IPS-18a (cell line): ENCODE results near the gene PUM2.
"Not testable (repeated sequence)": the region's sequence is repeated elsewhere in the genome, so short reads cannot be mapped to it uniquely, and the experiment has no call there.

Experiments
- H3K27ac ChIP-seq: one replicate; pipeline ENCODE4 v1.5.1; 2013; ENCODE audit warnings: low read length
- H3K27me3 ChIP-seq: one replicate; pipeline ENCODE4 v1.6.1; 2013; ENCODE audit warnings: mild to moderate bottlenecking, low read length; ENCODE audit not compliant: control insufficient read depth, insufficient read depth
- H3K36me3 ChIP-seq: one replicate; pipeline ENCODE4 v1.6.1; 2013; ENCODE audit warnings: low read depth, low read length; ENCODE audit not compliant: control insufficient read depth
- H3K4me1 ChIP-seq: one replicate; pipeline ENCODE4 v1.6.1; 2013; ENCODE audit warnings: low read depth, low read length; ENCODE audit not compliant: control insufficient read depth
- H3K4me3 ChIP-seq: one replicate; pipeline ENCODE4 v1.5.1; 2013; ENCODE audit warnings: low read length
- H3K9ac ChIP-seq: one replicate; pipeline ENCODE4 v1.6.1; 2013; ENCODE audit warnings: mild to moderate bottlenecking, low read length, moderate library complexity
- H3K9me3 ChIP-seq: one replicate; pipeline ENCODE4 v1.6.1; 2013; ENCODE audit warnings: low read depth, low read length; ENCODE audit not compliant: control insufficient read depth

Gene PUM2

DNA sequence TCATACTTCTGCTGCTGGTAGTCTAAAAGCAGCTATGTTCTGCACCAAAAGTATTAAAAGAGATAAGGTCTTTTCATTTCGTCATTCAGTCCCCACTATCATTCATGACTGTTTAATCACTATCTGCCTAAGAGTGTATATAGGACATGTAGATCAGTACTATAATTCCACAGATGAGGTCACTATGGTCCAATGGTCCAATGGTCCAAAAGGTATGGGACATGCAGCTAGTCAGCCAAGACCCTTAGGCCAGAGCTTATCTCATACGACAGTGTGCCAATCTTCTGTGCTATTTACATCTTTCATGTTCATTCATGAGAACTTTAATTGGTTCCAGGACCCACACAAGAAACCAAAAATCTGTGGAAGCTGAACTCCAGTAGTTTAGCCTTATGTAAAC is 83.1 kb downstream of the PUM2 start:
- Histone ChIP-seq H3K4me1 (no peaks in the 10 kb centered on the region), H3K9me3 (no peaks in the 10 kb centered on the region), H3K27ac (no peak overlapping the region), H3K27me3 (no peaks in the 10 kb centered on the region), H3K36me3 (peaks cover 20% of the 10 kb centered on the region), H3K4me3 (no peak overlapping the region), H3K9ac (no peak overlapping the region)

- Histone ChIP-seq H3K27ac (no peak overlapping the region), H3K4me1 (no peaks in the 10 kb centered on the region), H3K4me3 (no peak overlapping the region), H3K9me3 (no peaks in the 10 kb centered on the region), H3K9ac (no peak overlapping the region), H3K27me3 (no peaks in the 10 kb centered on the region), H3K36me3 (peaks cover 10% of the 10 kb centered on the region)
These were observed 86.0 kb downstream of the PUM2 start for GRCh38 chr2:20264629-20265028.

- no peaks in the 10 kb centered on the region for H3K4me1 ChIP-seq
- no peak overlapping the region for H3K9ac ChIP-seq
- no peaks in the 10 kb centered on the region for H3K9me3 ChIP-seq
- H3K27me3 ChIP-seq: no peaks in the 10 kb centered on the region
- no peak overlapping the region for H3K4me3 ChIP-seq
- peaks cover 58% of the 10 kb centered on the region for H3K36me3 ChIP-seq
- no peak overlapping the region for H3K27ac ChIP-seq
These were observed 93.2 kb downstream of the PUM2 start for GRCh38 chr2:20257411-20257810.

GRCh38 chr2:20254731-20255130 is 95.9 kb downstream of the PUM2 start:
- no peaks in the 10 kb centered on the region for H3K4me1 ChIP-seq
- H3K9ac ChIP-seq: no peak overlapping the region
- H3K9me3 ChIP-seq: no peaks in the 10 kb centered on the region
- no peaks in the 10 kb centered on the region for H3K27me3 ChIP-seq
- H3K27ac ChIP-seq: no peak overlapping the region
- peaks cover 77% of the 10 kb centered on the region for H3K36me3 ChIP-seq
- H3K4me3 ChIP-seq: no peak overlapping the region

GRCh38 chr2:20250436-20250835 is 100.2 kb downstream of the PUM2 start:
- H3K9ac ChIP-seq: no peak overlapping the region
- no peak overlapping the region for H3K27ac ChIP-seq
- no peak overlapping the region for H3K4me3 ChIP-seq
- no peaks in the 10 kb centered on the region for H3K4me1 ChIP-seq
- no peaks in the 10 kb centered on the region for H3K9me3 ChIP-seq
- no peaks in the 10 kb centered on the region for H3K27me3 ChIP-seq
- H3K36me3 ChIP-seq: peaks cover 75% of the 10 kb centered on the region

DNA sequence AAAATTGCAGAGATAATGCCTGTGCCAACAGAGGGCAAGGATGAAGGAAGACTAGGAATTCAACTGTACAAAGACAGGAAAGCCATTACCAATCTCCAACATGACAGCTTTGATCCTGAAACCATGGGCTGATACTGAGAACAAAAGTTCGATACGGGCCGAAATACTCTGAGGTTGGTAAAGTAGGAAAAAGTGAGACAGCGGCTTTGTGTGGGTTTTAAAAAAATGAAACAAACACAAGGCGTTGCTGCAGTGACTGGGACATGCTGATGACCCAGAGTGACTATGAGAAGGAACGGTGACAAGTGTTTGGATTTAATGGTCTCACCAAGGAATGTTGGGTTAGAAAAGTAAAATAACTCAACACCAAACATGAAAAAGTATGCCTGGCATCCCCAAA is 101.5 kb downstream of the PUM2 start:
- no peaks in the 10 kb centered on the region for H3K27me3 ChIP-seq
- H3K36me3 ChIP-seq: peaks cover 62% of the 10 kb centered on the region
- H3K9me3 ChIP-seq: no peaks in the 10 kb centered on the region
- no peak overlapping the region for H3K27ac ChIP-seq
- no peaks in the 10 kb centered on the region for H3K4me1 ChIP-seq
- no peak overlapping the region for H3K9ac ChIP-seq
- H3K4me3 ChIP-seq: no peak overlapping the region

- no peaks in the 10 kb centered on the region for H3K27me3 ChIP-seq
- H3K36me3 ChIP-seq: peaks cover 42% of the 10 kb centered on the region
- no peaks in the 10 kb centered on the region for H3K9me3 ChIP-seq
- H3K9ac ChIP-seq: no peak overlapping the region
- no peak overlapping the region for H3K4me3 ChIP-seq
- H3K4me1 ChIP-seq: no peaks in the 10 kb centered on the region
- no peak overlapping the region for H3K27ac ChIP-seq
These were observed 103.6 kb downstream of the PUM2 start for GRCh38 chr2:20247084-20247483.

- not testable (repeated sequence) for H3K9me3 ChIP-seq, H3K4me3 ChIP-seq, H3K4me1 ChIP-seq
These were observed 107.0 kb downstream of the PUM2 start for GRCh38 chr2:20243637-20244036.

GRCh38 chr2:20242727-20243377 is 107.8 kb downstream of the PUM2 start:
- H3K36me3 ChIP-seq: peaks cover 7% of the 10 kb centered on the region
- H3K9ac ChIP-seq: no peak overlapping the region
- H3K9me3 ChIP-seq: no peaks in the 10 kb centered on the region
- no peaks in the 10 kb centered on the region for H3K4me1 ChIP-seq
- H3K27me3 ChIP-seq: no peaks in the 10 kb centered on the region
- no peak overlapping the region for H3K4me3 ChIP-seq
- no peak overlapping the region for H3K27ac ChIP-seq

More at GRCh38 chr2:20243637-20244036, 107.0 kb downstream of the PUM2 start:
- H3K36me3 ChIP-seq: peaks cover 13% of the 10 kb centered on the region
- H3K27me3 ChIP-seq, H3K27ac ChIP-seq, H3K9ac ChIP-seq: not testable (repeated sequence)

- Histone ChIP-seq H3K4me1 (no peaks in the 10 kb centered on the region), H3K27me3 (no peaks in the 10 kb centered on the region), H3K9ac (no peak overlapping the region), H3K4me3 (no peak overlapping the region), H3K9me3 (no peaks in the 10 kb centered on the region), H3K27ac (no peak overlapping the region), H3K36me3 (peaks cover 1% of the 10 kb centered on the region)
These were observed 108.5 kb downstream of the PUM2 start for GRCh38 chr2:20241973-20242726.

GRCh38 chr2:20240291-20240690 is 110.4 kb downstream of the PUM2 start:
- H3K36me3 ChIP-seq, H3K27me3 ChIP-seq, H3K9me3 ChIP-seq, H3K4me3 ChIP-seq, H3K27ac ChIP-seq, H3K9ac ChIP-seq, H3K4me1 ChIP-seq: not testable (repeated sequence)

DNA sequence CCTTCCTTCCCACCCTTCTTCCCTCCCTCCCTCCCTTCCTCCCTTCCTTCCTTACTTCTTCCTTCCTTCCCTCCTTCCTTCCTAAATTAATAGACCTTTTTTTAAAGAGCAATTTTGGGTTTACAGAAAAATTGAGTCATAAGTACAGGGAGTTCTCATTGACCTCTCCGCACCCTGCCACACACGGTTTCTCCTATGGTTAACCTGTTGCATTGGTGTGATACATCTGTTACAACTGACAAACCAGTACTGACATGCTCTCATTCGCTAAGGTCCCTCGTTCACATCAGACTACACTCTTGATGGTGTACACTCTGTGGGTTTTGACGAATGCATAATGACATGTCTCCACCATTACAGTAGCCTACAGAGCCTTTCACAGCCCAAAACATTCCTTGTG is 114.1 kb downstream of the PUM2 start:
- Histone ChIP-seq H3K27ac (no peak overlapping the region), H3K36me3 (no peaks in the 10 kb centered on the region), H3K9me3 (no peaks in the 10 kb centered on the region), H3K9ac (no peak overlapping the region), H3K27me3 (no peaks in the 10 kb centered on the region), H3K4me1 (no peaks in the 10 kb centered on the region), H3K4me3 (no peak overlapping the region)
